GM21526 (cell line): Measurements from ENCODE around the gene CHIT1.

Experiments
- ATAC-seq: cut with Tn5 transposase; IDR thresholded peaks from one replicate; pipeline ENCODE4 v1.9.1; 2021; ENCODE audit warnings: moderate library complexity; ENCODE audit not compliant: unreplicated experiment, low FRiP score

Gene CHIT1

DNA sequence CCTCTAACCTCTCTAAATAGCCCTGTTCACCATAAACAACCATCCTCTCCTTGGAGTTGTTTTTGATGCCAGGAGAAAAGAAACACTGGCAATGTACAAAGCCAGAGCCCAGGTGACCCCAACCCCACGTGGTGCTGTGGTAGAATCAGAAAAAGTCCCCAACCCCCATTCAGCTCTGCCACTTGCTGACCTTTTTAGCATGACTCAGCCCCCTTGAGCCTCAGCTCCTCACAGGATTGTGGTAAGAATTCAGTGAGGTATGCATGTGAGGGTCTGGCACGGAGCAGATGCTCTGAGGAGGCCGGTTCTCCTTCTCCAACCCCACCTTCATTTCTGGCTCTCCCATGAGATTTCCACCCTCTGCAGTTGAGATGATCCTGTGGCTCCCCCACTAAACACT is 31.8 kb downstream of the CHIT1 start:
- ATAC-seq, result no peak

- ATAC-seq, result no peak
Observed at GRCh38 chr1:203196371-203196770, 33.1 kb downstream of the CHIT1 start.

DNA sequence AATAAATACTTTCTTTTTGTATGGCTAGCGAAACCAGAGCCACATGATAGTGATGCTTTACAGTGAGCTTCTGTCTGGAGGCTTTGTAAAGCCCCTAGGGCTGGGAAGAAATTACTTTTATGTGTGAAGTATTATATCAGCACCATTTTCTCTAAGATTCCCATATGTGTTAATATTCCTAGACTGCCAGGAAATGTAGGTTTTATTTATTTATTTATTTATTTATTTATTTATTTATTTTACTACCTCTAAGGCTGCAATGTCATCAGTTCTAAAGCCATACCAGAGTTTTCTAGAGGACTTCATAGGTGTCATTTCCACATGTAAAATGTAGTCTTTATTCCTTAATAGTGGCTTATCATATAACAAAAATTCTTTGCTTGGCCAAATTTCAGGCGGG is 38.5 kb downstream of the CHIT1 start:
- ATAC-seq, result no peak

DNA sequence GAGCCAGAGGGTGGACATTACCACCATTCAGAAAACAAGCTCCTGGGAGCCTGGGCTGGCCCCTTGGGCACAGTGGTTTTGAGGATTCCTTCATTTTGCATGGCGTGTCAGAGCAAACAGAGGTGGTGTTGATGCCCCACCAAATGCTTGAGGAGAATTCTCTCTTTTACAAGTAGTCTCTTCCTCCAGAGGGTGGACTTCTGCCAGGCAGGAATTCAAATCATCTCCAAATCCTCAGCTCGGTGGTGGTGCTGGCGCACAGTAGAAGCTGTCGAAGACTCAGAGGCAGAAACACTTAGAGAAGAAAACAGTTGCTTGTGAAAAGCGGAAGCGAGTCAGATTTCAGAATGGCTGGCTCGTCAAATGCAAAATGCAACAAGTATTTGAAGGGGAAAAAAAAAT is 39.5 kb downstream of the CHIT1 start:
- no peak for ATAC-seq

- no peak for ATAC-seq
Observed at GRCh38 chr1:203188686-203189232, 40.7 kb downstream of the CHIT1 start.

- ATAC-seq, result no peak
Observed at GRCh38 chr1:203187689-203188264, 41.7 kb downstream of the CHIT1 start.

- ATAC-seq, result no peak
Observed at GRCh38 chr1:203187304-203187685, 42.2 kb downstream of the CHIT1 start.

- ATAC-seq, result no peak
Observed at GRCh38 chr1:203186446-203187303, 42.8 kb downstream of the CHIT1 start, which contains the start of gene CHI3L1. TSS of gene CHI3L1 (minus strand) at chr1:203186704. CDS start at chr1:203186623, 81 bp downstream.

GRCh38 chr1:203186091-203186445 is 43.4 kb downstream of the CHIT1 start:
- ATAC-seq, result no peak

GRCh38 chr1:203185585-203185984 is 43.9 kb downstream of the CHIT1 start:
- ATAC-seq, result no peak

GRCh38 chr1:203185061-203185461 is 44.4 kb downstream of the CHIT1 start:
- no peak for ATAC-seq

DNA sequence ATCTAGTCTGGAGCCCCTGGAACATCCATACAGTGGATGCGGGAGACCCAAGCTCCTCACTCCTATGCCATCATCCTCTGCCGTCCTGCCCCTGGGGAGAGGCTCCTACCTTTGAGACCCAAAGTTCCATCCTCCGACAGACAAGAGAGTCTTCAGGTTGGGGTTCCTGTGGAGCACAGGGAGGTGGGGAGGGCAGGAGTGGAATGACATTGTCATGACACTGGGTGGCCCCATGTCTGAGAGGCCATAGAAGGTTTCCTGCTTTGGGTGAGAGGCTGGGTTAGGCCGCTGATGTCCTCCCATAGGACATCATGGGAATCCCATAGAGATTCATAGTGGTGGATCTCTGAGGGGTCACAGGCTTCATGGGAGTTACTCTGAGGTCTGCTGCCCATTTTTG is 45.0 kb downstream of the CHIT1 start:
- ATAC-seq, result no peak

GRCh38 chr1:203183828-203184227 is 45.6 kb downstream of the CHIT1 start:
- ATAC-seq, result no peak

DNA sequence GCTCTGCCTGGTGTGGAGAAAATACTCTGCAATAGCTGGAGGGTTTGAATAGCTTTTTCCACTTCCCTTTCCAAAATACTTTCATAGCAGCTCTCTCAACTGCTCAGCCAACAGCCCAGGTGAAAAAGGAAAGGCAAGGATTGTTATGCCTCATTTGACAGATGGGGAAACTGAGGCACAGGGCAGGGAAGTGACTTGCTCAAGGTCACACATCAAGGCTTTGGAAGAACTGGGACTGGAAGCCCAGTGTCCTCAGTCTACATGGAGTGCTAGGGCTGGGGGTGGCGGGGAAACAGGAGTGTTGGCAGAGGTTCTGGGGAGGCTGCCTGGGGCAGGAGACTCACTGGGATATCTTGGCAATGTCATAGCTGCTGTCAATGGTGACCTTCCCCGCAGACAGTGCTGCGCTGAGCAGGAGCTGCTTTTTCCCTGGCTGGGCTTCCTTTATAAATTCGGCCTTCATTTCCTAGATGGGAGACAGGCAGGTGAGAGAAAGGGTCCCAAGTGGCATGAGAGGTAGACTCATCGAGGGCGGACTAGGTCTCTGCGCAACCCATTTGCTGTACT is 47.0 kb downstream of the CHIT1 start:
- ATAC-seq, result no peak

- no peak for ATAC-seq
Observed at GRCh38 chr1:203181586-203182386, 47.7 kb downstream of the CHIT1 start.

DNA sequence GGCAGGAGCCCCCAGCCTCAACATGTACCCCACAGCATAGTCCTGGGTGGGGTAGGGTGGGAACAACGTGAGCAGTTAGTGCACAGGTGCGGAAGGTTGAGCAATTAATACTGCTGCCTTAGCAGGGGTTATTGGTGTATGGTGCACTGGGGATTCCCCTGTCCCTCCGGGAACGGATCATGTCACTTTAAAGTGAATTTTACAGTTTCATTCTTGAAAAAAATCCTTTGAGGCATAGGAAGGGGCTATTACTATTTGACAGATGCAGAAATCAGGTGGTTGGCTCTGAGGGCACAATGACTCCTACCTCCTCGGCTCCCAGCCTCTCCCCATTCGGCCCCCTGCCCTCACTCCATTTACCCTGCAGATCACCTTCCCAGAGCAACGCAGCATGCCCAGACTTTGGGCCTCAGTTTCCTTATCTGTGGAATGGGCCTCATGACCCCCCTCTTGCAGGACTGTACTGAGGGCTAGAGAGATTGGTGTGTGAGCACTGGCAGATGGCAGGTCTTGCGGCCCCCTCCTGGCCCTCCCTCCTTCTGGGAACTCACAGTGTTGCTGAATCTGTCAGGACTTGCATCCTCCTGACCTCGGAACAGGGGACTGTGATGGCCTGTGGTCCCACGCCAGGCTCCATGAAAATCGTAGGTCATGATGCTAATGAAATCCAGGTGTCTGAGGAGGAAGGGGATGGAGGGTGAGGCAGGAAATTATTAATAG is 48.7 kb downstream of the CHIT1 start:
- ATAC-seq, result no peak

DNA sequence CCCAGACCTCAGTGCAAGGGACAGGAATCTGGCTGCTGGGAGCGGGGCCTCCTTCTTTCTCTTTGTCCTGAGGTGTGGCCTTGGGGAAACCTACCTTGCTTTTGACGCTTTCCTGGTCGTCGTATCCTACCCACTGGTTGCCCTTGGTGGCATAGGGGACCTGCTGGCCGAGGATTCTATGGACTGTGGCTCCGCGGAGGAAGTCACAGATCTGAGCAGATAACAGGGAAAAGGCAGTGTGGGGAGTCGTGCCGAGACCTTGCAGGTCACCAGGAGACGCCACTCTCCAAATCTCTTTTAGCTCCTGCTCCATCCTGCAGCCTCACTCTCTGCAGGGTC is 49.8 kb downstream of the CHIT1 start:
- ATAC-seq, result no peak

DNA sequence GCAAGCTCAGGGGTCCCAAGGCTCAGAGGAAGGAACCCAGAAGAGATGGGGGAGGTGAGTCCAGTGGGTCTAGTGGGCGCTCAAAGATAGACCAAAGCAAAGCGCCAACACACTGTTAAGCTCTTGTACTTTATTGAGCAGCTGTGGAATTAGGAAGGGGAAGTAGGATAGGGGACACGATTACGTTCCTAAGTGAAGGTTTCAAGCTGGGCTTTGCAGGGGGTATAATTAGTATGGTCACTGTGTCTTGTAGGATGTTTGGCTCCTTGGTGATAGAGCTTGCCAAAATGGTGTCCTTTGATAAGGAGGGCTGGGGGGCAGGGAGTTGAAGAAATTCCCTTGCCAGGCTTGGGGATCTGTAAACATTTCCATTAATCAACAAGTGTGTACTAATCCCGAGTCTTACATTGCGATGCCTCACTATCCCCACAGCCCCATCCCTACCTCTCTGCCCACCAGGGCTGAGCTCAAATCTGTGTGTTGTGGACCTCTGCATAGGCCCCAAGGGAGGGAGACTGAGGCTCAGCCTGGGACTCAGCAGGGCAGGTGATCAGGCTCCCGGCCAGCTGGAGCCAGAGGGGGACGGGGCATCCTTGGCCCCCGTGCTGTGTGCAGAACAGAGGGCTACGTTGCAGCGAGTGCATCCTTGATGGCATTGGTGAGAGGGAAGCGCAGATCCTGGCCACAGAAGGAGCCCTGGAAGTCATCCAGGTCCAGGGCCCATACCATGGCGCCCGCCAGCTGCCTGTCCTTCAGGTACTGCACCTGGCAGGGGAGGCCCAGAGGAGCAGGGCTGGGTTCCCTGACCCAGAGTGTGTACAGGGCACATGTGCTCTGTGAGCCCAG is 50.4 kb downstream of the CHIT1 start:
- ATAC-seq, result no peak

- ATAC-seq, result no peak
Observed at GRCh38 chr1:203178083-203178482, 51.4 kb downstream of the CHIT1 start.
